Calu3 (cell line): Measurements from ENCODE around the gene AP3D1. TPM values are rescaled to one million over a fixed set of nuclear protein-coding genes. Genes with fewer than 3 reads are reported as not detected.

Source experiments
- BruUV-seq: library from RNA; stranded (reverse); fragments of 400-500 nt; replicated peaks from 2 replicates; lab custom pipeline; 2021; lab: Mats Ljungman, UMichigan
- CTCF ChIA-PET: fragments of 300-600 bp; sonication (Branson Sonifier 250); formaldehyde crosslinking; loops from one replicate; lab custom pipeline; 2022; ENCODE audit warnings: antibody characterized with exemption; lab: Charles Lee
- DNase-seq: peaks from one replicate; pipeline ENCODE4 v3.0.0; 2022
- H3K27ac Mint-ChIP-seq: one replicate; pipeline ENCODE4 v1.8.0; 2022; ENCODE audit warnings: mixed read lengths; ENCODE audit not compliant: unreplicated experiment
- H3K27me3 Mint-ChIP-seq: one replicate; pipeline ENCODE4 v1.8.0; 2022; ENCODE audit warnings: mixed read lengths; ENCODE audit not compliant: unreplicated experiment
- H3K36me3 Mint-ChIP-seq: one replicate; pipeline ENCODE4 v1.8.0; 2022; ENCODE audit warnings: mild to moderate bottlenecking, moderate library complexity, mixed read lengths; ENCODE audit not compliant: insufficient read depth, unreplicated experiment
- H3K4me1 Mint-ChIP-seq: one replicate; pipeline ENCODE4 v1.8.0; 2022; ENCODE audit warnings: mild to moderate bottlenecking, low read depth, mixed read lengths; ENCODE audit not compliant: unreplicated experiment
- H3K4me3 Mint-ChIP-seq: one replicate; pipeline ENCODE4 v1.8.0; 2022; ENCODE audit warnings: mild to moderate bottlenecking, low read depth, moderate library complexity, mixed read lengths; ENCODE audit not compliant: unreplicated experiment
- H3K9me3 Mint-ChIP-seq: one replicate; pipeline ENCODE4 v1.8.0; 2022; ENCODE audit warnings: low read depth, mixed read lengths; ENCODE audit not compliant: unreplicated experiment
- intact Hi-C: fragments of 100-400 bp; cut with micrococcal nuclease; formaldehyde crosslinking; loops from one replicate; pipeline ENCODE4 v1.10.0; 2022; ENCODE audit not compliant: unreplicated experiment
- total RNA-seq: library from RNA; stranded (reverse); gene quantifications from 2 replicates; pipeline ENCODE4 v1.2.3, GENCODE V29; 2022
- TF ChIP-seq, protein P1 (sequence below): fragments of 200-600 bp; IDR thresholded peaks from one replicate; pipeline ENCODE4 v1.8.0; 2022; ENCODE audit warnings: antibody characterized with exemption; ENCODE audit not compliant: unreplicated experiment

AP3D1 gene
- total RNA-seq, 1 experiment from 2014 or later: 107 TPM

DNA sequence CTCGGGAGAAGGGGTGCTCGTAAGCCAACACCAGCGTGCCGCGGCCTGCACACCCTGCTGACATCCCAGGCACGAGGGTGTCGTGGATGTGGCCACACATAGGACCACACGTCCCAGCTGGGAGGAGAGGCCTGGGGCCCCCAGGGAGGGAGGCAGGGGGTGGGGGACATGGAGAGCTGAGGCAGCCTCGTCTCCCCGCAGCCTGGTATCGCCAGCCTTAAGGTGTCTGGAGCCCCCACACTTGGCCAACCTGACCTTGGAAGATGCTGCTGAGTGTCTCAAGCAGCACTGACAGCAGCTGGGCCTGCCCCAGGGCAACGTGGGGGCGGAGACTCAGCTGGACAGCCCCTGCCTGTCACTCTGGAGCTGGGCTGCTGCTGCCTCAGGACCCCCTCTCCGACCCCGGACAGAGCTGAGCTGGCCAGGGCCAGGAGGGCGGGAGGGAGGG is 52.3 kb downstream of the AP3D1 start:
- DNase-seq: no peak
- no TSS peak for BruUV-seq
- TF ChIP-seq, protein P1, sequence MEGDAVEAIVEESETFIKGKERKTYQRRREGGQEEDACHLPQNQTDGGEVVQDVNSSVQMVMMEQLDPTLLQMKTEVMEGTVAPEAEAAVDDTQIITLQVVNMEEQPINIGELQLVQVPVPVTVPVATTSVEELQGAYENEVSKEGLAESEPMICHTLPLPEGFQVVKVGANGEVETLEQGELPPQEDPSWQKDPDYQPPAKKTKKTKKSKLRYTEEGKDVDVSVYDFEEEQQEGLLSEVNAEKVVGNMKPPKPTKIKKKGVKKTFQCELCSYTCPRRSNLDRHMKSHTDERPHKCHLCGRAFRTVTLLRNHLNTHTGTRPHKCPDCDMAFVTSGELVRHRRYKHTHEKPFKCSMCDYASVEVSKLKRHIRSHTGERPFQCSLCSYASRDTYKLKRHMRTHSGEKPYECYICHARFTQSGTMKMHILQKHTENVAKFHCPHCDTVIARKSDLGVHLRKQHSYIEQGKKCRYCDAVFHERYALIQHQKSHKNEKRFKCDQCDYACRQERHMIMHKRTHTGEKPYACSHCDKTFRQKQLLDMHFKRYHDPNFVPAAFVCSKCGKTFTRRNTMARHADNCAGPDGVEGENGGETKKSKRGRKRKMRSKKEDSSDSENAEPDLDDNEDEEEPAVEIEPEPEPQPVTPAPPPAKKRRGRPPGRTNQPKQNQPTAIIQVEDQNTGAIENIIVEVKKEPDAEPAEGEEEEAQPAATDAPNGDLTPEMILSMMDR: no peak
- no peak overlapping the region for H3K4me3 Mint-ChIP-seq
- H3K27me3 Mint-ChIP-seq: no peaks in the 10 kb centered on the region
- H3K36me3 Mint-ChIP-seq: peaks cover 70% of the 10 kb centered on the region
- H3K27ac Mint-ChIP-seq: no peak overlapping the region
- intact Hi-C loops: no loop called here
- CTCF ChIA-PET: no interaction called here
- H3K4me1 Mint-ChIP-seq: no peaks in the 10 kb centered on the region
- no peaks in the 10 kb centered on the region for H3K9me3 Mint-ChIP-seq

DNA sequence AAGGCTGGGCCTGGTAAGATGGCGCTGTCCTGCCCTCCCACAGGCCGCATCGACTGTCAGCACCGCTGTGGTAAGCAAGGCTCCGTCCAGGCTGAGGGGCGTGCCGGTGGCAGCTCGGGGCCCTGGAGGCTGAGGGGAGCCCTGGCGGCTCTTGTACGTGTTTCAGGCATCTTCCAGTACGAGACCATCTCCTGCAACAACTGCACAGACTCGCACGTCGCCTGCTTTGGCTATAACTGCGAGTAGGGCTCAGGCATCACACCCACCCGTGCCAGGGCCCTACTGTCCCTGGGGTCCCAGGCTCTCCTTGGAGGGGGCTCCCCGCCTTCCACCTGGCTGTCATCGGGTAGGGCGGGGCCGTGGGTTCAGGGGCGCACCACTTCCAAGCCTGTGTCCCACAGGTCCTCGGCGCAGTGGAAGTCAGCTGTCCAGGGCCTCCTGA is 53.5 kb downstream of the AP3D1 start:
- H3K4me3 Mint-ChIP-seq: no peak overlapping the region
- no peaks in the 10 kb centered on the region for H3K9me3 Mint-ChIP-seq
- BruUV-seq: no TSS peak
- peaks cover 63% of the 10 kb centered on the region for H3K36me3 Mint-ChIP-seq
- no peaks in the 10 kb centered on the region for H3K4me1 Mint-ChIP-seq
- TF ChIP-seq, protein P1: no peak
- DNase-seq: no peak
- CTCF ChIA-PET: no interaction called here
- intact Hi-C loops: no loop called here
- no peaks in the 10 kb centered on the region for H3K27me3 Mint-ChIP-seq
- no peak overlapping the region for H3K27ac Mint-ChIP-seq

GRCh38 chr19:2097203-2097885 is 54.0 kb downstream of the AP3D1 start:
- H3K4me3 Mint-ChIP-seq: peak overlapping the region; percentile 80
- TF ChIP-seq, protein P1: no peak
- H3K36me3 Mint-ChIP-seq: peaks cover 61% of the 10 kb centered on the region
- CTCF ChIA-PET: interaction anchor here (0.6 kb wide), 1 partner anchor 58 kb away, joined by 5 read pairs; no protein-coding TSS in a partner anchor
- H3K9me3 Mint-ChIP-seq: no peaks in the 10 kb centered on the region
- intact Hi-C loops: no loop called here
- DNase-seq: no peak
- H3K27ac Mint-ChIP-seq: no peak overlapping the region
- no peaks in the 10 kb centered on the region for H3K4me1 Mint-ChIP-seq
- H3K27me3 Mint-ChIP-seq: no peaks in the 10 kb centered on the region
- no TSS peak for BruUV-seq

DNA sequence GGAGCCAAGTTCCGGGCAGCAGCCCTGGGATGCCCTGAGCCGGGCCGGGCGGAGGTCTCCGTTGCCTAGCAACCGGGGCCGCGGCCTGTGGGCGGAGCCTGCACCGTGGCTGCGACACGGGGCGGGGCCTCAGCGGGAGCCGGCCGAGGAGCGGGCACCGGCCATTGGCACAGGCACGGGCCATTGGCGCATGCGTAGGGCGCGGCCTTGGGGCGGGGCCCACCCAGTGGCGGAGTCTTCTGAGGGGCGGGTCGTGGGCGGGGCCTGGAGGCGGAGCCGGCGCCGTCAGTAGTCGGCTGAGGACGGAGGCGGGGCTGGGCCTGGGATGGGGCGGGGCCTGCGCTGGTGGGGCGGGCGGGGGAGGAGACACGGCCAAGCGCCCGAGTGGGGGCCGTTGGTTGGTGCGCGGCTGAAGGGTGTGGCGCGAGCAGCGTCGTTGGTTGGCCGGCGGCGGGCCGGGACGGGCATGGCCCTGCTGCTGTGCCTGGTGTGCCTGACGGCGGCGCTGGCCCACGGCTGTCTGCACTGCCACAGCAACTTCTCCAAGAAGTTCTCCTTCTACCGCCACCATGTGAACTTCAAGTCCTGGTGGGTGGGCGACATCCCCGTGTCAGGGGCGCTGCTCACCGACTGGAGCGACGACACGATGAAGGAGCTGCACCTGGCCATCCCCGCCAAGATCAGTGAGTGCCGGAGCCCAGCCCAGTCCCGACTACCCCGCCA is 54.7 kb downstream of the AP3D1 start, which contains the start of gene IZUMO4:
IZUMO4 (plus strand) TSS at position 436 of the 723 bp plus-strand sequence; CDS start at position 467, 31 bp downstream.
- DNase-seq: peak; percentile 97
- Mint-ChIP-seq H3K4me3 (peak within 1 kb of the TSS; percentile 80), H3K27ac (peak within 1 kb of the TSS; percentile 70), H3K36me3 (peaks cover 56% of the 10 kb centered on the region), H3K9me3 (no peaks in the 10 kb centered on the region), H3K4me1 (no peaks in the 10 kb centered on the region), H3K27me3 (no peaks in the 10 kb centered on the region)
- intact Hi-C loops: no loop called here
- TF ChIP-seq, protein P1: no peak
- no TSS peak for BruUV-seq
- CTCF ChIA-PET: interaction anchor here (0.6 kb wide), 1 partner anchor 59 kb away, joined by 5 read pairs; no protein-coding TSS in a partner anchor
